DOHH2 (cell line): ENCODE data around the gene KDM5A.

Experiments
- H3F3A ChIP-seq: fragments of 200-600 bp; sonication (generic), shearing (Covaris generic); 2 replicates; pipeline ENCODE4 v1.6.0; 2016; ENCODE audit warnings: antibody characterized with exemption, mild to moderate bottlenecking; ENCODE audit not compliant: control insufficient read depth, insufficient read depth
- H3K27ac ChIP-seq: fragments of 200-600 bp; sonication (generic); 2 replicates; pipeline ENCODE4 v1.5.1; 2014; ENCODE audit warnings: low read depth, mild to moderate bottlenecking, low read length, moderate library complexity
- H3K27me3 ChIP-seq: fragments of 200-600 bp; sonication (generic); 2 replicates; pipeline ENCODE4 v1.6.1; 2014; ENCODE audit warnings: mild to moderate bottlenecking, low read length, mixed read lengths; ENCODE audit not compliant: control insufficient read depth
- H3K36me3 ChIP-seq: fragments of 200-600 bp; sonication (generic); 2 replicates; pipeline ENCODE4 v1.6.1; 2014; ENCODE audit warnings: mild to moderate bottlenecking, low read length, moderate library complexity, mixed read lengths; ENCODE audit not compliant: control insufficient read depth
- H3K4me1 ChIP-seq: fragments of 200-600 bp; sonication (generic); 2 replicates; pipeline ENCODE4 v1.6.1; 2014; ENCODE audit warnings: mild to moderate bottlenecking, low read length, mixed read lengths; ENCODE audit not compliant: control insufficient read depth
- H3K4me2 ChIP-seq: fragments of 200-600 bp; sonication (generic); 2 replicates; pipeline ENCODE4 v1.6.0; 2014; ENCODE audit warnings: mild to moderate bottlenecking, low read length, moderate library complexity
- H3K4me3 ChIP-seq: fragments of 200-600 bp; sonication (generic); 2 replicates; pipeline ENCODE4 v1.5.1; 2014; ENCODE audit warnings: mild to moderate bottlenecking, low read length, mixed read lengths
- H3K79me2 ChIP-seq: fragments of 200-600 bp; sonication (generic); 2 replicates; pipeline ENCODE4 v1.6.1; 2014; ENCODE audit warnings: mild to moderate bottlenecking, low read length, mixed read lengths; ENCODE audit not compliant: control insufficient read depth
- H3K9me2 ChIP-seq: fragments of 200-600 bp; sonication (generic); replicated peaks from 2 replicates; pipeline ENCODE4 v1.6.1; 2014; ENCODE audit warnings: mild to moderate bottlenecking, low read length, mixed read lengths; ENCODE audit not compliant: control insufficient read depth
- H3K9me3 ChIP-seq: fragments of 200-600 bp; sonication (generic); 2 replicates; pipeline ENCODE4 v1.6.1; 2014; ENCODE audit warnings: antibody characterized with exemption, low read length, mixed read lengths; ENCODE audit not compliant: control insufficient read depth, insufficient read depth
- H4K20me1 ChIP-seq: fragments of 200-600 bp; sonication (generic); 2 replicates; pipeline ENCODE4 v1.6.0; 2014; ENCODE audit warnings: low read depth, mild to moderate bottlenecking, antibody characterized with exemption, low read length, moderate library complexity; ENCODE audit not compliant: control insufficient read depth, insufficient read depth
- CTCF ChIP-seq: fragments of 200-600 bp; sonication (generic); IDR thresholded peaks from one replicate; pipeline ENCODE4 v1.5.1; 2014; ENCODE audit warnings: antibody characterized with exemption, mild to moderate bottlenecking, low read depth, low read length; ENCODE audit not compliant: poor library complexity, severe bottlenecking
- EZH2phosphoT487 ChIP-seq: fragments of 200-600 bp; sonication (generic); IDR thresholded peaks from 2 replicates; pipeline ENCODE4 v1.6.1; 2017; ENCODE audit warnings: borderline replicate concordance, mild to moderate bottlenecking, antibody characterized with exemption, low read length, moderate library complexity, mixed read lengths

Gene KDM5A

GRCh38 chr12:295132-295531 is 94.0 kb downstream of the KDM5A start:
- H4K20me1 ChIP-seq: no peaks in the 10 kb centered on the region
- no peaks in the 10 kb centered on the region for H3K4me1 ChIP-seq
- TF ChIP-seq CTCF (no peak), EZH2phosphoT487 (no peak)
- H3K9me2 ChIP-seq: no peaks in the 10 kb centered on the region
- peaks cover 80% of the 10 kb centered on the region for H3K36me3 ChIP-seq
- H3K4me3 ChIP-seq: no peak overlapping the region
- H3K27ac ChIP-seq: no peak overlapping the region
- H3K4me2 ChIP-seq: no peak overlapping the region
- no peaks in the 10 kb centered on the region for H3K27me3 ChIP-seq
- H3K9me3 ChIP-seq: no peaks in the 10 kb centered on the region
- H3F3A ChIP-seq: no peaks in the 10 kb centered on the region
- peaks cover 10% of the 10 kb centered on the region for H3K79me2 ChIP-seq

GRCh38 chr12:293199-293598 is 95.9 kb downstream of the KDM5A start:
- peaks cover 83% of the 10 kb centered on the region for H3K36me3 ChIP-seq

GRCh38 chr12:292186-292585 is 96.9 kb downstream of the KDM5A start:
- Histone ChIP-seq H3K4me2 (no peak overlapping the region), H3K9me2 (no peaks in the 10 kb centered on the region), H3K4me1 (no peaks in the 10 kb centered on the region), H4K20me1 (no peaks in the 10 kb centered on the region), H3K27ac (no peak overlapping the region), H3F3A (no peaks in the 10 kb centered on the region), H3K27me3 (no peaks in the 10 kb centered on the region), H3K79me2 (no peaks in the 10 kb centered on the region), H3K36me3 (peaks cover 85% of the 10 kb centered on the region), H3K4me3 (no peak overlapping the region), H3K9me3 (no peaks in the 10 kb centered on the region)
- TF ChIP-seq EZH2phosphoT487 (no peak), CTCF (no peak)

More at GRCh38 chr12:293199-293598, 95.9 kb downstream of the KDM5A start:
- no peaks in the 10 kb centered on the region for H3K9me3 ChIP-seq
- no peaks in the 10 kb centered on the region for H3F3A ChIP-seq
- H3K4me3 ChIP-seq: no peak overlapping the region
- no peaks in the 10 kb centered on the region for H3K9me2 ChIP-seq
- H3K4me2 ChIP-seq: no peak overlapping the region
- no peaks in the 10 kb centered on the region for H4K20me1 ChIP-seq
- H3K79me2 ChIP-seq: no peaks in the 10 kb centered on the region; the same call in 1 of the 2 replicates
- H3K27me3 ChIP-seq: no peaks in the 10 kb centered on the region
- TF ChIP-seq CTCF: no peak
- TF ChIP-seq EZH2phosphoT487: no peak
- no peaks in the 10 kb centered on the region for H3K4me1 ChIP-seq
- H3K27ac ChIP-seq: no peak overlapping the region
